Peyer's patch (tissue), 4 donors: ENCODE measurements around the gene WDR49. TPM values are rescaled to one million over a fixed set of nuclear protein-coding genes. Genes with fewer than 3 reads are reported as not detected.

Experiments used
- DNase-seq, 3 donors: peaks; one replicate each; pipeline ENCODE4 v3.0.0-alpha.2; 2017 to 2019
- H3K27ac ChIP-seq, 4 donors: fragments of 200-600 bp; sonication (generic); one replicate each; pipeline ENCODE4 v1.5.1; 2016 to 2019
- H3K27me3 ChIP-seq, 2 donors: fragments of 200-600 bp; sonication (generic); one replicate each; pipeline ENCODE4 v1.5.1; 2019
- H3K36me3 ChIP-seq, 3 donors: fragments of 200-600 bp; sonication (generic); one replicate each; pipeline ENCODE4 v1.5.1; 2016 to 2019
- H3K4me1 ChIP-seq, 4 donors: fragments of 200-600 bp; sonication (generic); one replicate each; pipeline ENCODE4 v1.5.1; 2016 to 2019
- H3K4me3 ChIP-seq, 4 donors: fragments of 200-600 bp; sonication (generic); 1 replicate in 3 of 4; 2 replicates in 1 of 4; pipeline ENCODE4 v1.5.1; 2016 to 2019; ENCODE audit warnings: mild to moderate bottlenecking in 1 of 4
- H3K9me3 ChIP-seq, 4 donors: fragments of 200-600 bp; sonication (generic); one replicate each; pipeline ENCODE4 v1.5.1; 2016 to 2019; ENCODE audit warnings: mild to moderate bottlenecking in 1 of 4
- CTCF ChIP-seq, 6 experiments: fragments of 450-650 bp in 4 of 6; fragments of 200-600 bp in 2 of 6; sonication (generic) in 1 of 6; IDR thresholded peaks; one replicate each; pipeline ENCODE4 v1.5.1; 2017 to 2019; ENCODE audit warnings: antibody characterized with exemption in 6 of 6, mild to moderate bottlenecking in 3 of 6, moderate library complexity in 1 of 6
- POLR2A ChIP-seq, 2 donors: fragments of 450-650 bp; IDR thresholded peaks; one replicate each; pipeline ENCODE4 v1.5.1; 2017; ENCODE audit warnings: antibody characterized with exemption in 2 of 2, mild to moderate bottlenecking in 2 of 2, moderate library complexity in 2 of 2
- total RNA-seq, 4 donors: library from RNA; depleted of rRNA; stranded (reverse); fragments of >200 nt; gene quantifications; one replicate each; pipeline ENCODE4 v1.1.0, GENCODE V29; 2016

WDR49 gene
- total RNA-seq, 4 donors from 2014 or later: 1.5 to 11.4 (median 3.0) TPM; not detected in 1

GRCh38 chr3:167565489-167565888 lies 88.3 kb downstream of the WDR49 start:
- H3K36me3 ChIP-seq: no peaks in the 10 kb centered on the region
- no peaks in the 10 kb centered on the region for H3K4me1 ChIP-seq
- TF ChIP-seq POLR2A (IDR thresholded peaks at IDR 0.05) (no peak), CTCF (IDR thresholded peaks at IDR 0.05) (no peak)
- no peak for DNase-seq
- H3K9me3 ChIP-seq: no peaks in the 10 kb centered on the region
- no peak overlapping the region for H3K27ac ChIP-seq
- no peak overlapping the region for H3K4me3 ChIP-seq
- H3K27me3 ChIP-seq: no peaks in the 10 kb centered on the region

GRCh38 chr3:167564612-167565011 lies 89.1 kb downstream of the WDR49 start:
- no peak for DNase-seq
- no peaks in the 10 kb centered on the region for H3K27me3 ChIP-seq
- H3K4me3 ChIP-seq: no peak overlapping the region
- no peak overlapping the region for H3K27ac ChIP-seq
- no peaks in the 10 kb centered on the region for H3K9me3 ChIP-seq
- no peaks in the 10 kb centered on the region for H3K4me1 ChIP-seq
- H3K36me3 ChIP-seq: no peaks in the 10 kb centered on the region
- TF ChIP-seq POLR2A (IDR thresholded peaks at IDR 0.05) (no peak), CTCF (IDR thresholded peaks at IDR 0.05) (no peak)

- Histone ChIP-seq H3K4me1 (no peaks in the 10 kb centered on the region), H3K9me3 (no peaks in the 10 kb centered on the region), H3K36me3 (no peaks in the 10 kb centered on the region), H3K27me3 (no peaks in the 10 kb centered on the region), H3K4me3 (no peak overlapping the region), H3K27ac (no peak overlapping the region)
- TF ChIP-seq POLR2A (IDR thresholded peaks at IDR 0.05): no peak
- no peak for TF ChIP-seq CTCF (IDR thresholded peaks at IDR 0.05)
- DNase-seq: no peak
Measured at GRCh38 chr3:167559924-167560323, 93.8 kb downstream of the WDR49 start.

- no peak overlapping the region for H3K27ac ChIP-seq
- H3K27me3 ChIP-seq: no peaks in the 10 kb centered on the region
- no peaks in the 10 kb centered on the region for H3K36me3 ChIP-seq
- TF ChIP-seq POLR2A (IDR thresholded peaks at IDR 0.05) (no peak), CTCF (IDR thresholded peaks at IDR 0.05) (no peak)
- no peaks in the 10 kb centered on the region for H3K9me3 ChIP-seq
- H3K4me1 ChIP-seq: no peaks in the 10 kb centered on the region
- DNase-seq: no peak
- H3K4me3 ChIP-seq: no peak overlapping the region
Measured at GRCh38 chr3:167554898-167555297, 98.8 kb downstream of the WDR49 start.

- no peaks in the 10 kb centered on the region for H3K36me3 ChIP-seq
Measured at GRCh38 chr3:167538081-167538480, 115.7 kb downstream of the WDR49 start.

More at GRCh38 chr3:167538081-167538480, 115.7 kb downstream of the WDR49 start:
- DNase-seq: no peak
- Histone ChIP-seq H3K4me3 (no peak overlapping the region), H3K4me1 (no peaks in the 10 kb centered on the region), H3K9me3 (no peaks in the 10 kb centered on the region), H3K27me3 (no peaks in the 10 kb centered on the region), H3K27ac (no peak overlapping the region)
- TF ChIP-seq CTCF (IDR thresholded peaks at IDR 0.05): no peak
- TF ChIP-seq POLR2A (IDR thresholded peaks at IDR 0.05): no peak
